HL-60 (cell line): ENCODE measurements around the gene GALNT17.

Experiments
- DNase-seq, 2 experiments: peaks; one replicate each; pipeline ENCODE4 v3.0.0-alpha.2; 2010 to 2020; ENCODE audit warnings: low read depth in 1 of 2, low spot score in 1 of 2
- H3K27ac ChIP-seq: fragments of 250-450 bp; sonication (Bioruptor Pico); replicated peaks from 2 replicates; pipeline ENCODE4 v1.5.1; 2020; ENCODE audit warnings: mild to moderate bottlenecking, moderate library complexity
- H3K27me3 ChIP-seq: fragments of 250-450 bp; sonication (Bioruptor Pico); 2 replicates; pipeline ENCODE4 v1.5.1; 2021; ENCODE audit warnings: mild to moderate bottlenecking, moderate library complexity; ENCODE audit not compliant: insufficient read depth, poor library complexity, severe bottlenecking
- H3K4me3 ChIP-seq: replicated peaks from 2 replicates; pipeline ENCODE4 v1.5.1; 2011; ENCODE audit warnings: mild to moderate bottlenecking, control low read depth, low read length; ENCODE audit not compliant: insufficient read depth
- CTCF ChIP-seq: IDR thresholded peaks from one replicate; pipeline ENCODE4 v1.5.1; 2011; ENCODE audit warnings: low read length, control low read depth, inconsistent platforms; ENCODE audit not compliant: insufficient read depth
- GABPA ChIP-seq: IDR thresholded peaks from 2 replicates; pipeline ENCODE4 v1.6.1; 2012; ENCODE audit warnings: low read depth
- POLR2AphosphoS5 ChIP-seq: IDR thresholded peaks from 2 replicates; pipeline ENCODE4 v1.6.1; 2012; ENCODE audit warnings: low read depth
- REST ChIP-seq: IDR thresholded peaks from 2 replicates; pipeline ENCODE4 v1.6.1; 2012; ENCODE audit warnings: low read depth; ENCODE audit not compliant: insufficient replicate concordance
- SPI1 ChIP-seq: IDR thresholded peaks from 2 replicates; pipeline ENCODE4 v1.6.1; 2012; ENCODE audit warnings: low read depth, mild to moderate bottlenecking, borderline replicate concordance

Gene GALNT17

GRCh38 chr7:71712653-71713180 is 580.8 kb downstream of the GALNT17 start:
- Histone ChIP-seq H3K4me3 (no peak overlapping the region), H3K27me3 (no peaks in the 10 kb centered on the region), H3K27ac (no peak overlapping the region)
- no peak for TF ChIP-seq GABPA
- TF ChIP-seq POLR2AphosphoS5 = no peak
- no peak for TF ChIP-seq REST
- no peak for TF ChIP-seq SPI1
- no peak for TF ChIP-seq CTCF
- no peak for DNase-seq

- DNase-seq = no peak
- TF ChIP-seq REST (no peak), SPI1 (no peak), CTCF (no peak), POLR2AphosphoS5 (no peak), GABPA (no peak)
- Histone ChIP-seq H3K27me3 (no peaks in the 10 kb centered on the region), H3K4me3 (no peak overlapping the region), H3K27ac (no peak overlapping the region)
These were observed 584.7 kb downstream of the GALNT17 start for GRCh38 chr7:71716690-71717089.

GRCh38 chr7:71718563-71718962 is 586.6 kb downstream of the GALNT17 start:
- H3K27me3 ChIP-seq = no peaks in the 10 kb centered on the region
- no peak for DNase-seq
- TF ChIP-seq CTCF (no peak), POLR2AphosphoS5 (no peak), GABPA (no peak), REST (no peak), SPI1 (no peak)
- no peak overlapping the region for H3K4me3 ChIP-seq
- H3K27ac ChIP-seq = no peak overlapping the region
